ENCODE measurements around the gene FANK1.

DNA sequence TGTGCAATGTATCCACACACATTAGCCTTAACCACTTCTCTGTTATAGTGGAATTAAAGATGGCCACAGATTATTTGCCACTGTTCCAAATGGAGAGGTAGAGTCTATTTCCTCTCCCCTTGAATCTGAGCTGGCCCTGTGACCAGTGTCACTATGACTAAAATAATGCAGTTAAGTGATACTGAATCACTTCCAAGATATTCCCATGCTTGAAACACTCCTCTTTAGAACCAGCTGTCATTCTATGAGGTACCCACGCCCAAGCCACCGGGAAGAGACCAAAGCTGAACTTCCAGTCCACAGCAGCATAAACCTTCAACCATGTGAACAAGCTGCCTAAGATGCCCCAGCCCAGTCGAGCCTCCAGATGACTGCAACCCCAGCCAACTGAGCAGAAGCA, 13.2 kb upstream of the FANK1 start:
- TF ChIP-seq SMC3 (IDR thresholded peaks at IDR 0.05), result no peak
- TF ChIP-seq, protein P1, sequence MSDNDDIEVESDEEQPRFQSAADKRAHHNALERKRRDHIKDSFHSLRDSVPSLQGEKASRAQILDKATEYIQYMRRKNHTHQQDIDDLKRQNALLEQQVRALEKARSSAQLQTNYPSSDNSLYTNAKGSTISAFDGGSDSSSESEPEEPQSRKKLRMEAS (IDR thresholded peaks at IDR 0.05), result no peak
- TF ChIP-seq, protein P2, sequence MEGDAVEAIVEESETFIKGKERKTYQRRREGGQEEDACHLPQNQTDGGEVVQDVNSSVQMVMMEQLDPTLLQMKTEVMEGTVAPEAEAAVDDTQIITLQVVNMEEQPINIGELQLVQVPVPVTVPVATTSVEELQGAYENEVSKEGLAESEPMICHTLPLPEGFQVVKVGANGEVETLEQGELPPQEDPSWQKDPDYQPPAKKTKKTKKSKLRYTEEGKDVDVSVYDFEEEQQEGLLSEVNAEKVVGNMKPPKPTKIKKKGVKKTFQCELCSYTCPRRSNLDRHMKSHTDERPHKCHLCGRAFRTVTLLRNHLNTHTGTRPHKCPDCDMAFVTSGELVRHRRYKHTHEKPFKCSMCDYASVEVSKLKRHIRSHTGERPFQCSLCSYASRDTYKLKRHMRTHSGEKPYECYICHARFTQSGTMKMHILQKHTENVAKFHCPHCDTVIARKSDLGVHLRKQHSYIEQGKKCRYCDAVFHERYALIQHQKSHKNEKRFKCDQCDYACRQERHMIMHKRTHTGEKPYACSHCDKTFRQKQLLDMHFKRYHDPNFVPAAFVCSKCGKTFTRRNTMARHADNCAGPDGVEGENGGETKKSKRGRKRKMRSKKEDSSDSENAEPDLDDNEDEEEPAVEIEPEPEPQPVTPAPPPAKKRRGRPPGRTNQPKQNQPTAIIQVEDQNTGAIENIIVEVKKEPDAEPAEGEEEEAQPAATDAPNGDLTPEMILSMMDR (IDR thresholded peaks at IDR 0.05), result no peak
- no peak for TF ChIP-seq POLR2A (IDR thresholded peaks at IDR 0.05; ENCODE audit: low read length)
- no peak for TF ChIP-seq KDM5A (IDR thresholded peaks at IDR 0.05)
